ENCODE measurements around the gene MTM1. TPM values are rescaled to one million over a fixed set of nuclear protein-coding genes. Genes with fewer than 3 reads are reported as not detected.

Gene MTM1
- total and polyA plus RNA-seq, 5 donors, result 4.0 to 16.9 (median 15.2) TPM

GRCh38 chrX:150537851-150538250 is 30.6 kb upstream of the MTM1 start:
- H3K4me1 ChIP-seq (ENCODE audit: control insufficient read depth, insufficient read depth, low read length), result no peaks in the 10 kb centered on the region
- ATAC-seq (no peak), DNase-seq (no peak)
- H3K4me3 ChIP-seq (ENCODE audit: low read length), result no peak overlapping the region
- intact Hi-C loops (cut with DNase I), result no loop called here
- H3K27me3 ChIP-seq (ENCODE audit: control insufficient read depth, insufficient read depth), result no peaks in the 10 kb centered on the region
- H3K9me3 ChIP-seq (ENCODE audit: control insufficient read depth, low read length), result no peaks in the 10 kb centered on the region
- WGBS, result 47% methylated on average over 6 of the region's 6 CpGs
- H3K27ac ChIP-seq (ENCODE audit: low read length), result no peak overlapping the region

DNA sequence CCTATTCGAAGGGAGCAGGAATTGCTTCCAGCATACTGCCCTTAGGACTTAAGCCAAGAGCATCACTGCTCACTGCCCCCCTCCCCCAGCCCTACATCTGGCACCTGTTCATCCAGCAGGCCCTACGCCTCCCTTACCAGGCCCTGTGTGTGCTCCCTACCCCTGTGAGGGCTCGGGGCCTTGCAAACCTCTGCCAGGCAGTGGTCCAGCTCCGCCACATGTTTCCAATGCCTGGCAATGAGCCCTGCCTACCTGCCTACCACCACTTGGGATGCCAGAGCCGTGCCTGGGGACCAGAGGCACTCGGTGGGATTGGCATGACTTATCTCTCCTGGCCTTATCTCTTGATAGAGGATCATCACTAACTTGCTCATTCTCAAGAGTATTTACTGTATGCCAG is 27.5 kb upstream of the MTM1 start:
- DNase-seq, result no peak
- 84% methylated on average over 6 of the region's 6 CpGs for WGBS
- Histone ChIP-seq H3K4me3 (ENCODE audit: low read length) (no peak overlapping the region), H3K27me3 (ENCODE audit: control insufficient read depth, insufficient read depth) (no peaks in the 10 kb centered on the region), H3K27ac (ENCODE audit: low read length) (no peak overlapping the region), H3K4me1 (ENCODE audit: control insufficient read depth, insufficient read depth, low read length) (no peaks in the 10 kb centered on the region), H3K9me3 (ENCODE audit: control insufficient read depth, low read length) (no peaks in the 10 kb centered on the region)
- intact Hi-C loops (cut with DNase I), result no loop called here
- ATAC-seq, result no peak

DNA sequence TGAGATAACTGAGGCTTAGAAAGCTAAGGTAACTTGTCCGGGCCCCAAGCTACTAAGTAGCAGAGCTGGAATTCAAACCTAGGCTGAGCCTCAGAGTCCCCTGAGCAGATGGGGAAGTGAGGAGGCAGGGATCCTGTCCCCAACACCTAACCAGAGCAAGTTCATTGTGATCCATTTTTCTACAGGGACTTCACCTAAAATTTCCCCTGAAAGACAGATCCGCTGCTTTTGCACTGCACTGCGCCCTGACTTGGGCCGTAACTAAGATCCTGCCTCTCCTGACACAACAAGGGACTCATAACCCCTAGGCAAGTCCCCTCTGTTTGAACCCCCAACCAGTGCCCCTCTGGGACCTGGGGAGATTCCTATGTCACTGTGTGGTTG is 25.6 kb upstream of the MTM1 start:
- intact Hi-C loops (cut with DNase I), result no loop called here
- ATAC-seq (no peak), DNase-seq (no peak)
- Histone ChIP-seq H3K27me3 (ENCODE audit: control insufficient read depth, insufficient read depth) (no peaks in the 10 kb centered on the region), H3K27ac (ENCODE audit: low read length) (no peak overlapping the region), H3K4me1 (ENCODE audit: control insufficient read depth, insufficient read depth, low read length) (peaks cover 2% of the 10 kb centered on the region), H3K9me3 (ENCODE audit: control insufficient read depth, low read length) (no peaks in the 10 kb centered on the region), H3K4me3 (ENCODE audit: low read length) (no peak overlapping the region)
- whole genome bisulfite sequencing, result over 99% methylated on average over 4 of the region's 4 CpGs

- peaks cover 2% of the 10 kb centered on the region for H3K4me1 ChIP-seq (ENCODE audit: control insufficient read depth, insufficient read depth, low read length)
- DNase-seq (peak in 2 of 3 donors; percentile 37 to 61), ATAC-seq (no peak)
- H3K27me3 ChIP-seq (ENCODE audit: control insufficient read depth, insufficient read depth), result no peaks in the 10 kb centered on the region
- no peak overlapping the region for H3K4me3 ChIP-seq (ENCODE audit: low read length)
- no peak overlapping the region for H3K27ac ChIP-seq (ENCODE audit: low read length)
- 69% methylated on average over 13 of the region's 13 CpGs for WGBS
- intact Hi-C loops (cut with DNase I), result no loop called here
- no peaks in the 10 kb centered on the region for H3K9me3 ChIP-seq (ENCODE audit: control insufficient read depth, low read length)
Observed at GRCh38 chrX:150543230-150544155, 24.9 kb upstream of the MTM1 start.

GRCh38 chrX:150544222-150544787 is 24.1 kb upstream of the MTM1 start:
- Histone ChIP-seq H3K4me1 (ENCODE audit: control insufficient read depth, insufficient read depth, low read length) (peaks cover 2% of the 10 kb centered on the region), H3K27me3 (ENCODE audit: control insufficient read depth, insufficient read depth) (no peaks in the 10 kb centered on the region), H3K4me3 (ENCODE audit: low read length) (no peak overlapping the region), H3K9me3 (ENCODE audit: control insufficient read depth, low read length) (no peaks in the 10 kb centered on the region), H3K27ac (ENCODE audit: low read length) (no peak overlapping the region)
- DNase-seq, result peak in 1 of 3 donors; percentile 46
- 66% methylated on average over 11 of the region's 11 CpGs for WGBS
- intact Hi-C loops (cut with DNase I), result no loop called here
- ATAC-seq, result no peak

DNA sequence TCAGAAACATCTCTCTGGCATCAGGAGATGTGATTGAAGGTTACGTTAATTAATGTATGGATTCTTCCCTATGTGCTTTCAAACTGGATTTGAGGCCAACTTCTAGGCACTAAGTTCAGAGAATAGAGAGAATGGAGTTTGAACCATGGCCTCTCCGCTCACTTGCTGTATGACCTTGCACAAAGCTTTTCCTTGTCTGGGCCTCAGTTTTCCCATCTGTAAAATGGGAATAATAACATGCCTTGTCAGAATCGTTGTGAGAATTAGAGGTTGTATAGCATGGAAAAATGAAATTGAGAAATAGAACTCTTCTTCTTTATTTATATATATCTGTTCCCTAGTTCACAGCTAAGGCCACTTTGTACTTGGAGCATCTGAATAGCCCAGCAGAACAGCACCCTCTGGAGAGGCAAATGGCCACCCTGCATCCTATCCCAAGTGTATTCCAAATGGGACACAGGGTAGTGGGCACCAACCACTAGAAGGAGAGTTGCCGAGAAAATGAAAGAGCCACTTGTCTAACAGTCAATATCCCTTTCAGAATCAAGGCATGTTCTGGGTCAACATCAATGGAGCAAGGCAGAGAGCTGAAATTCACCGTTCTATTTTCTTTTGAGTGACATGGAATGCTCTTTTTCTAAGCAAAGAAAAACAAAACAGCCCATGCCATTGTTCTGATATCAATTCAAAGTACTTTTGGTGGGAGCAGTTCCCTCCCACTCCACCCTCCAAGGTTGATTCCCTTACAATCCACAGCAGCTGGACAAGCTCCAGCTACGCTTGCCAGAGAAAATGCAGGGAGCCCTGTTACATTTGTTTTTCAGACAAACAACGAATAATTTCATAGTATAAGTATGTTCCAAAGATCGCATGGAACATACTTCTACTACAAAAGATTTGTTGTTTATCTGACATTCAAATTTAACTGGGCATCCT is 23.3 kb upstream of the MTM1 start:
- no peak overlapping the region for H3K27ac ChIP-seq (ENCODE audit: low read length)
- H3K27me3 ChIP-seq (ENCODE audit: control insufficient read depth, insufficient read depth), result no peaks in the 10 kb centered on the region
- ATAC-seq (peak in 1 of 2 donors; percentile 20), DNase-seq (peak in 2 of 3 donors; percentile 38 to 75)
- H3K9me3 ChIP-seq (ENCODE audit: control insufficient read depth, low read length), result no peaks in the 10 kb centered on the region
- peaks cover 2% of the 10 kb centered on the region for H3K4me1 ChIP-seq (ENCODE audit: control insufficient read depth, insufficient read depth, low read length)
- intact Hi-C loops (cut with DNase I), result no loop called here
- WGBS, result 67% methylated on average over 8 of the region's 8 CpGs
- H3K4me3 ChIP-seq (ENCODE audit: low read length), result no peak overlapping the region

DNA sequence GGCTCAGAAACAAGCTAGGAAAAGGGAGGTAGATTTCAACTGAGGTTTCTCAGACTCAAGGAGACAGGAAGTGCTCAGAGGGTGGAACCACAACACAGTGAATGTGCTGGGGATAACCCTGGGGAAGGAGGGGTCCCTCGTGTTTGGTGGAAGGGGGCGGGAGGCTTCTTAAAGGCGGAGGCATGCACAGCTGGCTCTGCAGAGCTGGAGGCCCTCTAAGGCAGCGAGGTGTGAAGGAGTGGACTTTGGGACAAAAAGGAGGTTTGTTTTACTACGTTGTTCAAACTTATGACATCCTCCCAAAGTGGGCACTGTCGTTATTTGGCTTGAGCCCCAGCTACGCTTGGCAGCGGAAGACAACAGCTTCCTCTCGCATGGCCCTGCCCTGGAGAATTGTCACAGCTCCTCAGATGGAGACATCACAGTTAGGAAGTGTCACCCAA is 21.7 kb upstream of the MTM1 start:
- peak; percentile 49 to 72 for ATAC-seq
- Histone ChIP-seq H3K27ac (ENCODE audit: low read length) (peak overlapping the region; percentile 53), H3K9me3 (ENCODE audit: control insufficient read depth, low read length) (no peaks in the 10 kb centered on the region), H3K27me3 (ENCODE audit: control insufficient read depth, insufficient read depth) (no peaks in the 10 kb centered on the region), H3K4me3 (ENCODE audit: low read length) (no peak overlapping the region), H3K4me1 (ENCODE audit: control insufficient read depth, insufficient read depth, low read length) (peaks cover 2% of the 10 kb centered on the region)
- intact Hi-C loops (cut with DNase I), result no loop called here
- DNase-seq, result peak; percentile 51 to 69 (median 65)
- 38% methylated on average over 9 of the region's 9 CpGs for WGBS

DNA sequence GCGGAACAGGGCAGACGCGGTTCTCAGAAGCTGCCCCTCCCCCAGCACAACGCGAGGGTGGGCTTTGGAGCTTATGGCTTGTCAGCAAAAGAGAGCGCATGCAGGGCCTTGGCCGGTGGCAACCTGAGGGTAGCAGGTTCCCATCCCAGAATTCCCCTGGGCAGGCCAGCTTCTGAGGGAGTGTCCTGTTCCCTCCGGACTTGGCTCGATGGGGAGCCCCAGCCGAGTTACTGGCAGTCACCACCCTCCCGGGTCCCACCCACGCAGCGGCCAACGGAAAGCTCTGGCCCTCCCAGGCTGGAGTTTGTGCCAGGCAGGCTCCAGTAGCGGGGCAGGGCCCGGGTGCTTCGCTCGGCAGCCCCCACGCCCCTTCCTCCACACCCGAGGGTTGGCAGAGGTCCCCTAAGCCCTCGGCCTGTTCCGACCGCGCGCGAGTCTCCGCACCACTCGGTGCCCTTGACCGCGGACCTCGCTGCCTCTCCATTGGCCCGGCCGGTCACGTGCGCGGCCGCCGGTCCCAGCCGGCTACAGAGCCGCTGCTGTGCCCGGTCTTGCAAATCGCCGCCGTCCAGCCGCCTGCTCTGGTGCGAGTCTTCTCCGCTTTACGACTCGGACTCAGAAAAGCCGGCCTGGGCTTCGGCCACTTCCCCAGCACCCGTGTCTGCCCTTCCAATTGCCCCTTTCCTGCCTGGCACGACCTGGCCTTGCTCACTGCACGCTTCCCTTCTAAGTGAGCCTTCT is 20.9 kb upstream of the MTM1 start:
- Histone ChIP-seq H3K27ac (ENCODE audit: low read length) (peak overlapping the region; percentile 62), H3K9me3 (ENCODE audit: control insufficient read depth, low read length) (no peaks in the 10 kb centered on the region), H3K4me3 (ENCODE audit: low read length) (peak overlapping the region; percentile 1), H3K4me1 (ENCODE audit: control insufficient read depth, insufficient read depth, low read length) (peaks cover 2% of the 10 kb centered on the region), H3K27me3 (ENCODE audit: control insufficient read depth, insufficient read depth) (no peaks in the 10 kb centered on the region)
- ATAC-seq (peak; percentile 91 to 94), DNase-seq (peak; percentile 84 to 92 (median 90))
- intact Hi-C loops (cut with DNase I), result no loop called here
- 5% methylated on average over 54 of the region's 54 CpGs for WGBS

DNA sequence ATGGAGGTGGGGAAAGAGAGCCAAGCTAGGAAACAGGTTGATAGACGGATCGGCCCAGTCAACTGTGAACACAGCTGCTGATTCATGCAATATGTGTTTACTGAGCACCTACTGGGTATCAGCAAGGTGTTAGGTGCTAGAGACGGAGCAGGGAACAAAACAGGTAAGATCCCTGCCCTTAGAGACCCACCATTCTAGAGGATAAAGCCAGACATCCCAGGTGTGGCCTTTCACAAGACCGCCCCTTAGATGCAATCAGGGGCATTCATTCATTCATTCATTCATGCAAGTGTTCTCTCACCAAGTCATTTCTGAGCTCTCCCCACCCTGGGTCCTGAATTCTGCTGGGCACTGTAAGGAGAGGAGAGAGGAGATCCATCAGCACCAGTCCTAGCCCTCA is 20.2 kb upstream of the MTM1 start:
- intact Hi-C loops (cut with DNase I), result no loop called here
- H3K27me3 ChIP-seq (ENCODE audit: control insufficient read depth, insufficient read depth), result no peaks in the 10 kb centered on the region
- peak overlapping the region; percentile 62 for H3K27ac ChIP-seq (ENCODE audit: low read length)
- H3K4me3 ChIP-seq (ENCODE audit: low read length), result no peak overlapping the region
- 89% methylated on average over 4 of the region's 4 CpGs for WGBS
- ATAC-seq, result no peak
- DNase-seq, result no peak
- no peaks in the 10 kb centered on the region for H3K9me3 ChIP-seq (ENCODE audit: control insufficient read depth, low read length)
- peaks cover 2% of the 10 kb centered on the region for H3K4me1 ChIP-seq (ENCODE audit: control insufficient read depth, insufficient read depth, low read length)

GRCh38 chrX:150548684-150549083 is 19.7 kb upstream of the MTM1 start:
- ATAC-seq, result no peak
- no peak for DNase-seq
- no peak overlapping the region for H3K27ac ChIP-seq (ENCODE audit: low read length)
- H3K27me3 ChIP-seq (ENCODE audit: control insufficient read depth, insufficient read depth), result no peaks in the 10 kb centered on the region
- H3K4me1 ChIP-seq (ENCODE audit: control insufficient read depth, insufficient read depth, low read length), result peaks cover 2% of the 10 kb centered on the region
- intact Hi-C loops (cut with DNase I), result no loop called here
- no peaks in the 10 kb centered on the region for H3K9me3 ChIP-seq (ENCODE audit: control insufficient read depth, low read length)
- no peak overlapping the region for H3K4me3 ChIP-seq (ENCODE audit: low read length)
- WGBS, result 84% methylated on average over 2 of the region's 2 CpGs
